ENCODE measurements around the gene DNAJC9. TPM values are rescaled to one million over a fixed set of nuclear protein-coding genes. Genes with fewer than 3 reads are reported as not detected.

The DNAJC9 gene
- polyA plus RNA-seq, 1 donor from 2014 or later, result 28.3 TPM

DNA sequence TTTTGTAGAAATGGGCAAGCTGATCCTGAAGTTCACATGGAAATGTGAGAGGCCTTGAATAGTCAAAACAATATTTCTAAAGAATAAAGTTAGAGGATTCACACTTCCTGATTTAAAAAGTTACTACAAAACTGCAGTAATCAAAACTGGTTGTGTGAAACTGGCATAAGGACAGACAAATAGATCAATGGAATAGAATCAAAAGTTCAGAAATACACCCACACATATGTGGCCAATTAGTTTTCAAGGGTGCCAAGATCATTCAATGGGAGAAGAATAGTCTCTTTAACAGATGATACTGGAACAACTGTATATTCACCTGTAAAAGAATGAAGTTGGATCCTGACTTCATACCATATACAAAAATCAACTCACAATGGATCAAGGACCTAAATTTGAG lies 27.7 kb downstream of the DNAJC9 start:
- Mint-ChIP-seq H3K4me1 (peaks cover 0 to 3% (median 0%) of the 10 kb centered on the region in 3 donors), H3K36me3 (peaks cover 26% of the 10 kb centered on the region)

DNA sequence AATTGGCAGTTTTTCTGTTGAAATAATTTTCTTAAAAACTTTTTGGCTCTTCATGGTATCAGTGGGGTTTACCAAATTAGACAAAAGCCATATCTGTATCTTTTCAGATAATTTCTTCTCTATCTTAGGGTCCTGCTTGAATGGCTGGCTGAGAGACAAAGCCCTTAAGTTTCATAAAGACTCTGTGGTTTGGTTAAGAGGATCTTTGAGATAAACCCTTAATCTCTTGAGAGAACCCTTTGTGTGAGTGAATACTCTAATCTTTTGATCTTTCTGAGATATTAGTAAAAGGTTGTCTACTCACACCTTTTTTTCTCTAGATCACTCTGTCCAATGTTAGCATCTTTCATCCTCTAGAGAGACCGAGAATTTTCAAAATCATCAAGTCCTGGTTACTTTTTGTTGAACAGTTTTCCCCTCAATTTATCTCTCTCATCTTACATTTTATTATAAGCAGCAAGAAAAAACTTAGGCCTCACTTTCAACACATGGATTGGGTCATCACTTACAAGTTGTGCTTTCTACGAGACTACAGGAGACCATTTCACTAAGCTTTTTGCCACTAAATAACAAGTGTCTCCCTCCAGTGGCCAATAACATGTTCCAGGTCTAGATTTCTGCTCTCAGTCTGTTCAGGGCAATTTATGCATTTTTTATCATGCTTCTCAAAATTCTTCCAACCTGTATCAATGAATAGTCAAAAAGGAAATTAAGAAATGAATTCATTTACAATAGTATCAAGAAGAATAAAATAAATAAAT lies 28.4 kb downstream of the DNAJC9 start:
- peaks cover 29% of the 10 kb centered on the region for H3K36me3 Mint-ChIP-seq
- no peak overlapping the region for H3K4me3 Mint-ChIP-seq
- H3K27ac Mint-ChIP-seq, result no peak overlapping the region
- H3K4me1 Mint-ChIP-seq, result peaks cover 0 to 4% (median 0%) of the 10 kb centered on the region in 3 donors
- no peaks in the 10 kb centered on the region for H3K27me3 Mint-ChIP-seq
- no peaks in the 10 kb centered on the region for H3K9me3 Mint-ChIP-seq

More for the DNA sequence above, 27.7 kb downstream of the DNAJC9 start:
- Mint-ChIP-seq H3K9me3 (no peaks in the 10 kb centered on the region), H3K4me3 (no peak overlapping the region), H3K27ac (peak overlapping the region in 1 of 3 donors; percentile 60), H3K27me3 (no peaks in the 10 kb centered on the region)

DNA sequence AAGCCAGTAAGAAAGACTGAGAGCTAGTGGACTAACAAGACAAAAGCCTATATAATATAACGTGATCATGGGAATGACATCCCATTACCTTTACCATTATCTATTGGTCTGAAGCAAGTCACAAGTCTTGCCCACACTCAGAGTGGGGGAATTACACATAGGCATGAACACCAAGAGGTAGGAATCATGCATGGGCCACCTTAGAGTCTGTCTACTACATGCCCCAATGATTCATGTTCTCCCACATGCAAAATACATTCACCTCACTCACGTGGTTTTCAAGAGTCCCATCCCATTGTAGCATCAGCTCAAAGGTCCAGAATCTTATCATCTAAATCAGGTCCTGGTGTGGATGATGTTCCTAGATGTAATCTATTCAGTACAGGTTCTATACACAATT lies 29.4 kb downstream of the DNAJC9 start:
- Mint-ChIP-seq H3K27ac (no peak overlapping the region), H3K36me3 (peaks cover 33% of the 10 kb centered on the region), H3K4me3 (no peak overlapping the region), H3K4me1 (peaks cover 0 to 4% (median 1%) of the 10 kb centered on the region in 3 donors), H3K27me3 (no peaks in the 10 kb centered on the region), H3K9me3 (peaks cover 0 to 1% (median 0%) of the 10 kb centered on the region in 3 donors)

DNA sequence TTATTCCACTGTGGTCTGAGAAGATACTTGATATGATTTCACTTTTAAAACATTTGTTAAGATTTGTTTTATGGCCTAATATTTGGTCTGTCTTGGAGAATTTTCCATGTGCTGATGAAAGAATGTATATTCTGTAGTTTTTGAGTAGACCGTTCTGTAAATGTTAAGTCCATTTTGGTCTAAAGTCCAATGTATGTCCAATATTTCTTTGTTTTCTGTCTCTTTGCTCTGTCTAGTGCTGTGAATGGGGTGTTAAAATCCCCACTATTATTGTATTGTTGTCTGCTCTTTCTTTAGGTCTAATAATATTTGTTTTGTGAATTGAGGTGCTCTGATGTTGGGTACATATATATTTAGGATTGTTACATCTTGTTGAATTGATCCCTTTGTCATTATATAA lies 31.3 kb downstream of the DNAJC9 start:
- peaks cover 40% of the 10 kb centered on the region for H3K36me3 Mint-ChIP-seq
- H3K4me1 Mint-ChIP-seq, result peaks cover 0 to 4% (median 2%) of the 10 kb centered on the region in 3 donors

DNA sequence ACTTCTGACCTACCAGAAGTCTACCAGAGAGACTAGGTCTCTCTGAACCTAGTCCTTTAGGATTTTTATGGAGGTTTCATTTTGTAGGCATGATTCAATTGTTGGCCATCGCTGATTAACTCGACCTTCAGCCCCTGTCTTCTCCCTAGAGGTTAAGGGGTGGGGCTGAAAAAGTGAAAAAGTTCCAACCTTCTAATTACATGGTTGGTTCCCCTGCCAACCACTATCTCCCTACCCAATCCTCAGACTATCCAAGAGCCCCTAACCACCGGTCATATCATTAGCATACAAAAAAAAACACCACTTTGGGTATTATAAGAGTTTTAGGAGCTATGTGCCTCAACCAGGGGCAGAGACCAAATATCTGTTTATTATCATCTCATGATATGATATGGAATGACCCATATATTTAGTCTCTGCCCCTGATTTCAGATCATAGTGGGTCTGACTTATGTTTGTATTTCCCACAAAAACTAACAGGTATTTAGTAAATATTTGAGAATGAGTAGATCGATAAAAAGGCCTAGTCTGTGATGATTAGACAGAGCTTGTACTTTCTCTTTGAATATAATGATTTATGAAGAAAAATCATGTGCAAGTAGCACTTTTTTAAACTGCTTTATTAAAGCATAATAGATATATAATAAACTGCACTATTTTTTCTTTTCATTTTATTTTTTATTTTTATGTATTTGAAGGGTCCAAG lies 35.8 kb downstream of the DNAJC9 start:
- Mint-ChIP-seq H3K4me3 (no peak overlapping the region), H3K27ac (no peak overlapping the region), H3K27me3 (no peaks in the 10 kb centered on the region), H3K36me3 (peaks cover 25% of the 10 kb centered on the region), H3K9me3 (peaks cover 0 to 1% (median 0%) of the 10 kb centered on the region in 3 donors), H3K4me1 (peaks cover 0 to 4% (median 2%) of the 10 kb centered on the region in 3 donors)

More for the DNA sequence above, 31.3 kb downstream of the DNAJC9 start:
- Mint-ChIP-seq H3K4me3 (peak overlapping the region in 1 of 4 donors; percentile 42), H3K9me3 (peaks cover 0 to 1% (median 0%) of the 10 kb centered on the region in 3 donors), H3K27me3 (no peaks in the 10 kb centered on the region), H3K27ac (no peak overlapping the region)

DNA sequence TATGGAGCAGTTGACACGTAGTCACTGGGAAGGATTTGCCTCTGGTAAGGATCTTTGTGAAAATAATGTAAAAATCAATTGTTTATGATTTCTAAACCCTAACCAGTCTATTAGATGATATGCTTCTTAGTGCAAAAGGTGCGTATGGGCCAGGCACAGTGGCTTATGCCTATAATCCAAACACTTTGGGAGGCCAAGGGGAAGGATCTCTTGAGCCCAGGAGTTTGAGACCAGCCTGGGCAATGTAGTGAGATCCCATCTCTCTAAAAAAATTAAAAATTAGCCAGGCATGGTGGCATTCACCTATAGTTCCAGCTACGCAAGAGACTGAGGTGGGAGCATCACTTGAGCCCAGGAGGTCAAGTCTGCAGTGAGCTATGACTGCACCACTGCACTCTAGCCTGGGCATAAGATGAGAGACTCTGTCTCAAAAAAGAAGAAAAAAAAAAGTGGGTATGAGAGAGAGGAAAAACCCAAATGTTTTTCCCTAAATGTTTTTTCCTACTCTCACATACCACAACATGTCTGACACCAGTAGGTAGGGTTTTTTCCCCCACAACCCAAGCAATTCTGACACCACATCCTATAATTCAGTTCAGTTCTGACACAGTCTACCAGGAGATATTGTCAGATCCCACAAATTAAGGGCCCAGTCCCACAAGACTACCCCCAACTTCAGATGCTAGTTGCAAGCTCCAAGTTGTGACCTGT lies 36.5 kb downstream of the DNAJC9 start:
- Mint-ChIP-seq H3K27me3 (no peaks in the 10 kb centered on the region), H3K4me1 (peaks cover 0 to 4% (median 2%) of the 10 kb centered on the region in 3 donors), H3K4me3 (peak overlapping the region in 1 of 4 donors; percentile 27), H3K36me3 (peaks cover 19% of the 10 kb centered on the region), H3K9me3 (peaks cover 0 to 6% (median 1%) of the 10 kb centered on the region in 3 donors), H3K27ac (no peak overlapping the region)

DNA sequence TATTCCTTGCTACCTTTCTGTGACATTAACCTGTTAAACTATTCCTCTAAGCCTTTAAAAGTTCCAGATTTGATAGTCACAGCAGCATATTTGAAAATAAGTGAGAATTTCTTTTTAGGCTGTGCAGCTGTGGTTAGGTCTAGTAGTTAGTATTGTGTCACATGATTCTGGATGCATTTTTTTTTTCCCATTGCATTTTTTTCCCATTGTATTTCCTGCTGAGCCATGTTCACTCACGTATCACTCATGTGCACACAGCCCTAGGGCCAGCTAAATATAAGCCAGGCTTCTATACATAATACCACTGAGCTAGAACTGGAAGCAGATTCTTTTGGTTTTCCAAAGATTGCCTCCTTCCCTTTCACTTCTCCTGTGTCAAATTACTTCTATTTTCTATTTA lies 37.4 kb downstream of the DNAJC9 start:
- no peak overlapping the region for H3K27ac Mint-ChIP-seq
- H3K4me3 Mint-ChIP-seq, result no peak overlapping the region
- H3K27me3 Mint-ChIP-seq, result no peaks in the 10 kb centered on the region
- peaks cover 22% of the 10 kb centered on the region for H3K36me3 Mint-ChIP-seq
- peaks cover 0 to 6% (median 1%) of the 10 kb centered on the region in 3 donors for H3K9me3 Mint-ChIP-seq
- peaks cover 0 to 4% (median 2%) of the 10 kb centered on the region in 3 donors for H3K4me1 Mint-ChIP-seq

DNA sequence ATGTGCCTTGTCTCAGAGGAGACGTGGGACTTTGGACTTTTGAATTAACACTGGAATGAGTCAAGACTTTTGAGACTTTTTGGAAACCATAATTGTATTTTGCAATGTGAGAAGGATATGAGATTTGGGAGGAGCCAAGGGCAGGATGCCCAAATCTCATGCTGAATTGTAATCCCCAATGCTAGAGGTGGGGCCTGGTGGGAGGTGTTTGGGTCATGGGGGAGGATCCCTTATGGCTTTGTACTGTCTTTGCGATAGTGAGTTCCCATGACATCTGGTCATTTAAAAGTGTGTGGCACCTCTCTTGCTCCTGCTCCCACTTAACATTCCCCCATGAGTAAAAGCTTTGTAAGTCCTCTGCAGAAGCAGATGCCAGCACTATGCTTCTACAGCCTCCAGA lies 39.2 kb downstream of the DNAJC9 start:
- Mint-ChIP-seq H3K9me3 (peaks cover 0 to 6% (median 1%) of the 10 kb centered on the region in 3 donors), H3K36me3 (peaks cover 13% of the 10 kb centered on the region), H3K4me3 (no peak overlapping the region), H3K27ac (no peak overlapping the region), H3K4me1 (peaks cover 0 to 2% (median 0%) of the 10 kb centered on the region in 3 donors), H3K27me3 (no peaks in the 10 kb centered on the region)

DNA sequence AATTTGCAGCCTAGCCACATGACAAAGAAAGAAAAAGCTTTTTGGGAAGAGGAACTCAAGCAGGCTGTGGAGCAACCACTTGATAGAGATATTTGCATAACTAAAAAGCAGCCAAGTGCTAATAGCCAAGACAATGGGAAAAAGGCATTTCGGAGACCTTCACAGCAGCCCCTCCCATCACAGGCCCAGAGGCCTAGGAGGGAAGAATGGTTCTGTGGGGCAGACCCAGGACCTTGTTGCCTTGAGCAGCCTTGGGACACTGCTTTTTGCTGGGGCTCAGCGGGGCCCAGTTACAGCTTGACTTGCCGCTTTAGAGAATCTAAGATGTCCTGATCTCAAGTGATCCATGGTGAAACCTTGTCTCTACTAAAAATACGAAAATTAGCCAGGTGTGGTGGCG lies 40.7 kb downstream of the DNAJC9 start:
- Mint-ChIP-seq H3K9me3 (peaks cover 0 to 6% (median 0%) of the 10 kb centered on the region in 3 donors), H3K4me1 (no peaks in the 10 kb centered on the region), H3K27ac (peak overlapping the region in 1 of 3 donors; percentile 69), H3K27me3 (no peaks in the 10 kb centered on the region), H3K36me3 (peaks cover 9% of the 10 kb centered on the region), H3K4me3 (no peak overlapping the region)

DNA sequence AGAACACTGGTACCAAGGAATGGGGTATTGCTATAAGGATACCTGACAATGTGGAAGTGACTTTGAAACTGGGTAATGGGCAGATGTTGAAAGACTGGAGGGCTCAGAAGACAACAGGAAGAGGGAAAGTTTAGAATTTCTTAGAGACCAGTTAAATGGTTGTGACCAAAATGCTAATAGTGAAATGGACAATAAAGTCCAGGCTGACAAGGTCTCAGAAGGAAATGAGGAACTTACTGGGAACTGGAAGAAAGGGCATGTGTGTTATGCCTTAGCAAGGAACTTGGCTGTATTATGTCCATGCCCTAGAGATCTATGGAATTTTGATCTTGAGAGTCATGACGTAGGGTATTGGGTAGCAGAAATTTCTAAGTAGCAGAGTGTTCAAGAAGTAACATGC lies 41.2 kb downstream of the DNAJC9 start:
- peak overlapping the region in 2 of 3 donors; percentile 8 to 69 for H3K27ac Mint-ChIP-seq
- peaks cover 0 to 6% (median 0%) of the 10 kb centered on the region in 3 donors for H3K9me3 Mint-ChIP-seq
- H3K4me1 Mint-ChIP-seq, result no peaks in the 10 kb centered on the region
- H3K27me3 Mint-ChIP-seq, result no peaks in the 10 kb centered on the region
- no peak overlapping the region for H3K4me3 Mint-ChIP-seq
- peaks cover 12% of the 10 kb centered on the region for H3K36me3 Mint-ChIP-seq

DNA sequence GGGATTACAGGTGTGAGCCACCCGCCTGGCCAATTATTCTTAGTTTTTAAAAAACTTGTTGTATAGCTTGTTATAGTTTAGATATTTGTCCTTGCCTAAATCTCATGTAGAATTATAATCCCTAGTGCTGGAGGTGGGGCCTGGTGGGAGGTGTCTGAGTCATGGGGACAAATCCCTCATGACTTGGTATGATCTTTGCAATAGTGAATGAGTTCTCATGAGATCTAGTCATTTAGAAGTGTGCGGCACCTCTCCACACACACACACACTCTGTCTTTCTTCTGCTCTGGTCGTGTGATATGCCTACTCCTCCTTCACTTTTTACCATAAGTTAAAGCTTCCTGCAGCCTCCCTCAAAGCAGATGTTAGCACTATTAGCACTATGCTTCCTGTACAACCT lies 42.0 kb downstream of the DNAJC9 start:
- H3K4me3 Mint-ChIP-seq, result no peak overlapping the region
- no peaks in the 10 kb centered on the region for H3K27me3 Mint-ChIP-seq
- no peak overlapping the region for H3K27ac Mint-ChIP-seq
- peaks cover 0 to 6% (median 0%) of the 10 kb centered on the region in 3 donors for H3K9me3 Mint-ChIP-seq
- no peaks in the 10 kb centered on the region for H3K4me1 Mint-ChIP-seq
- H3K36me3 Mint-ChIP-seq, result peaks cover 9% of the 10 kb centered on the region

Other genes with a start within 250 kb of the DNAJC9 start
- 22.8 TPM for gene P4HA1, start 150.4 kb downstream of the DNAJC9 start, polyA plus RNA-seq
- gene NUDT13, start 136.8 kb downstream of the DNAJC9 start, polyA plus RNA-seq, result 1.3 TPM
- 29.7 TPM for gene ECD, start 79.2 kb downstream of the DNAJC9 start, polyA plus RNA-seq
- gene FAM149B1, start 79.1 kb downstream of the DNAJC9 start, polyA plus RNA-seq, result 5.5 TPM
- gene MRPS16, start 5.4 kb upstream of the DNAJC9 start, polyA plus RNA-seq, result 119 TPM
- 0.43 TPM for gene CFAP70, start 111.6 kb upstream of the DNAJC9 start, polyA plus RNA-seq
- gene ANXA7, start 166.8 kb upstream of the DNAJC9 start, polyA plus RNA-seq, result 158 TPM
- gene MSS51, start 186.3 kb upstream of the DNAJC9 start, polyA plus RNA-seq, result 0.35 TPM
- gene PPP3CB, start 248.8 kb upstream of the DNAJC9 start, polyA plus RNA-seq, result 6.7 TPM